HepG2 (cell line): ENCODE results near the gene CAPN11. TPM values are rescaled to one million over a fixed set of nuclear protein-coding genes. Genes with fewer than 3 reads are reported as not detected.

Source experiments
- BORCS8-MEF2B ChIP-seq: sonication (generic); formaldehyde crosslinking; IDR thresholded peaks from 2 replicates; pipeline ENCODE4 v1.8.0; 2022; ENCODE audit warnings: mild to moderate bottlenecking, missing genetic modification reagents
- CEBPG ChIP-seq: IDR thresholded peaks from 2 replicates; pipeline ENCODE4 v1.6.1; 2016
- CREB1 ChIP-seq, 2 experiments: fragments of 450-650 bp in 1 of 2; IDR thresholded peaks; 2 replicates each; pipeline ENCODE4 v1.6.1; 2016 to 2017; ENCODE audit warnings: control low read depth in 1 of 2, mild to moderate bottlenecking in 1 of 2, missing compliant biosample characterization in 1 of 2, missing genetic modification characterization in 1 of 2
- GATAD2A ChIP-seq: IDR thresholded peaks from 2 replicates; pipeline ENCODE4 v1.6.1; 2016
- KAT8 ChIP-seq: IDR thresholded peaks from 2 replicates; pipeline ENCODE4 v1.6.1; 2016; ENCODE audit warnings: missing genetic modification reagents, missing compliant biosample characterization
- KLF6 ChIP-seq: IDR thresholded peaks from 2 replicates; pipeline ENCODE4 v1.8.0; 2016; ENCODE audit warnings: missing biosample characterization, missing genetic modification reagents
- NAIF1 ChIP-seq: sonication (generic); formaldehyde crosslinking; IDR thresholded peaks from 2 replicates; pipeline ENCODE4 v1.5.0; 2020; ENCODE audit warnings: mild to moderate bottlenecking, missing genetic modification reagents, borderline replicate concordance
- SNAPC2 ChIP-seq: sonication (generic); formaldehyde crosslinking; IDR thresholded peaks from 2 replicates; pipeline ENCODE4 v1.8.1; 2022; ENCODE audit warnings: mild to moderate bottlenecking, missing genetic modification reagents
- ZNF619 ChIP-seq: sonication (generic); formaldehyde crosslinking; IDR thresholded peaks from 2 replicates; pipeline ENCODE4 v1.4.0; 2020; ENCODE audit warnings: mild to moderate bottlenecking, missing genetic modification reagents
- ZNF878 ChIP-seq: sonication (generic); formaldehyde crosslinking; IDR thresholded peaks from 2 replicates; pipeline ENCODE4 v1.8.1; 2023; ENCODE audit warnings: mild to moderate bottlenecking, missing genetic modification reagents, moderate library complexity
- polyA plus RNA-seq, 8 experiments: library from polyadenylated mRNA; depleted of rRNA in 3 of 8; stranded (reverse) in 7 of 8; unstranded in 1 of 8; fragments of >200 nt; fragmentation: Illumina TruSeq in 4 of 8; extraction: Trizol in 4 of 8; gene quantifications; 2 replicates each; pipeline versions ENCODE4 v1.2.1 to v1.2.3, GENCODE V29; 2011 to 2016; ENCODE audit warnings: low read depth in 4 of 8, missing spikeins in 1 of 8, mixed read lengths in 1 of 8; ENCODE audit not compliant: insufficient read depth in 1 of 8
- total RNA-seq, 5 experiments: library from RNA; depleted of rRNA; stranded (reverse); fragments of >200 nt; fragmentation: Illumina TruSeq; extraction: Trizol; gene quantifications; 2 replicates each; pipeline ENCODE4 v1.2.3, GENCODE V29; 2016; ENCODE audit warnings: low read depth in 1 of 5
- TF ChIP-seq, protein P1 (sequence below): sonication (generic); formaldehyde crosslinking; IDR thresholded peaks from 2 replicates; pipeline ENCODE4 v1.4.0; 2020; ENCODE audit warnings: missing genetic modification reagents, borderline replicate concordance

Gene CAPN11
- total and polyA plus RNA-seq, 2 of the 13 experiments (the other 11 are each of a cell fraction or from before 2014, with no cell fraction given) = 0.07 to 0.11 TPM

DNA sequence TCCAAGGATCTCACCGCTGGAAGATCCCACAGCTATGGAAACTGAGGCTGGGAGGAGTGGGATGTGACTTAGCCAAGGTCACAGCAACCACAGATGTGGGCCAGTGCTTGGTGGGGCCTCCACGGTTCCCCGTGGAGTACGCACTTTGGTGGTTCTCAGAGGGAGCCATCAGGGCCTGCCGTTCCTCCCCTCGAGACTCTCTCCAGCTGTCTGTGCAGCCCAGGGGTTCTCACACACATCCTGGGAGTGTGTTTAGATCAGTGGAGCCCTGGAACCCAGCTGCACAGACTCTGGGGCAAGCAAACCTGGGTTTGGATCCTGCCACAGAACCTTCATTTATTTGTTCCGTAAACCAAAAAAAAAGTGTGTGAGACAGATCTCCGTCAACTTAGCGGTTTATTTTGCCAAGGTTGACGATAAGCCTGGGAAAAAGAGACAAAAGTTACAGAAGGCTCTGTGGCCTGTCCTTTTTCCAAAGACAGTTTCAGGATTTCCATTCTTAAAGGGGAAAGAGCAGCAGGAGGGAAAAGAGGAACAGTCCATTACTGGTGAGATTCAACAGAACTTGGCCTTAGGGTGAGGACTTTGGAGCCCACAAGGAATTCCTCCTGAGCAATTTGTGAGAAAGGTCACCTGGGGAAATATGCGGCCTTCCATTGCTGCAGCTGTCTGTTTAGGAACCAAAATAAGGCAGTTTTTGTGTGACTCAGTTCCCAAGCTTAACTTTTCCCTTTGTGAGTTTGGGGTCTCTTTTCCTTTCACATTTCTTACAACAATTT, 44.5 kb downstream of the CAPN11 start (continued):
- TF ChIP-seq ZNF619 (CRISPR knock-in tag) (no peak), CEBPG (CRISPR knock-in tag) (no peak), KAT8 (no peak), NAIF1 (CRISPR knock-in tag) (no peak), GATAD2A (0 out of 2 replicates have a peak, but pooled peaks have one; percentile 5), CREB1 (IDR thresholded peaks at IDR 0.05) (no peak), CREB1 (CRISPR knock-in tag; IDR thresholded peaks at IDR 0.05) (no peak), SNAPC2 (CRISPR knock-in tag) (no peak), BORCS8-MEF2B (CRISPR knock-in tag) (no peak), KLF6 (no peak), ZNF878 (CRISPR knock-in tag) (no peak)
- TF ChIP-seq, protein P1, sequence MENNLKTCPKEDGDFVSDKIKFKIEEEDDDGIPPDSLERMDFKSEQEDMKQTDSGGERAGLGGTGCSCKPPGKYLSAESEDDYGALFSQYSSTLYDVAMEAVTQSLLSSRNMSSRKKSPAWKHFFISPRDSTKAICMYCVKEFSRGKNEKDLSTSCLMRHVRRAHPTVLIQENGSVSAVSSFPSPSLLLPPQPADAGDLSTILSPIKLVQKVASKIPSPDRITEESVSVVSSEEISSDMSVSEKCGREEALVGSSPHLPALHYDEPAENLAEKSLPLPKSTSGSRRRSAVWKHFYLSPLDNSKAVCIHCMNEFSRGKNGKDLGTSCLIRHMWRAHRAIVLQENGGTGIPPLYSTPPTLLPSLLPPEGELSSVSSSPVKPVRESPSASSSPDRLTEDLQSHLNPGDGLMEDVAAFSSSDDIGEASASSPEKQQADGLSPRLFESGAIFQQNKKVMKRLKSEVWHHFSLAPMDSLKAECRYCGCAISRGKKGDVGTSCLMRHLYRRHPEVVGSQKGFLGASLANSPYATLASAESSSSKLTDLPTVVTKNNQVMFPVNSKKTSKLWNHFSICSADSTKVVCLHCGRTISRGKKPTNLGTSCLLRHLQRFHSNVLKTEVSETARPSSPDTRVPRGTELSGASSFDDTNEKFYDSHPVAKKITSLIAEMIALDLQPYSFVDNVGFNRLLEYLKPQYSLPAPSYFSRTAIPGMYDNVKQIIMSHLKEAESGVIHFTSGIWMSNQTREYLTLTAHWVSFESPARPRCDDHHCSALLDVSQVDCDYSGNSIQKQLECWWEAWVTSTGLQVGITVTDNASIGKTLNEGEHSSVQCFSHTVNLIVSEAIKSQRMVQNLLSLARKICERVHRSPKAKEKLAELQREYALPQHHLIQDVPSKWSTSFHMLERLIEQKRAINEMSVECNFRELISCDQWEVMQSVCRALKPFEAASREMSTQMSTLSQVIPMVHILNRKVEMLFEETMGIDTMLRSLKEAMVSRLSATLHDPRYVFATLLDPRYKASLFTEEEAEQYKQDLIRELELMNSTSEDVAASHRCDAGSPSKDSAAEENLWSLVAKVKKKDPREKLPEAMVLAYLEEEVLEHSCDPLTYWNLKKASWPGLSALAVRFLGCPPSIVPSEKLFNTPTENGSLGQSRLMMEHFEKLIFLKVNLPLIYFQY (CRISPR knock-in tag) = peak; percentile 62
